Renal pelvis (tissue), 4 donors: Measurements from ENCODE around the gene NDUFS8. TPM values are rescaled to one million over a fixed set of nuclear protein-coding genes. Genes with fewer than 3 reads are reported as not detected.

Experiments used
- DNase-seq: peaks from one replicate; pipeline ENCODE4 v3.0.0-alpha.2; 2013
- polyA plus RNA-seq, 3 donors: library from polyadenylated mRNA; unstranded; fragments of 120-200 nt; gene quantifications; one replicate each; pipeline ENCODE4 v1.2.1, GENCODE V29; 2013; ENCODE audit not compliant: insufficient read length in 3 of 3

Gene NDUFS8
- polyA plus RNA-seq, 3 donors = 98.1 to 119 (median 119) TPM

DNA sequence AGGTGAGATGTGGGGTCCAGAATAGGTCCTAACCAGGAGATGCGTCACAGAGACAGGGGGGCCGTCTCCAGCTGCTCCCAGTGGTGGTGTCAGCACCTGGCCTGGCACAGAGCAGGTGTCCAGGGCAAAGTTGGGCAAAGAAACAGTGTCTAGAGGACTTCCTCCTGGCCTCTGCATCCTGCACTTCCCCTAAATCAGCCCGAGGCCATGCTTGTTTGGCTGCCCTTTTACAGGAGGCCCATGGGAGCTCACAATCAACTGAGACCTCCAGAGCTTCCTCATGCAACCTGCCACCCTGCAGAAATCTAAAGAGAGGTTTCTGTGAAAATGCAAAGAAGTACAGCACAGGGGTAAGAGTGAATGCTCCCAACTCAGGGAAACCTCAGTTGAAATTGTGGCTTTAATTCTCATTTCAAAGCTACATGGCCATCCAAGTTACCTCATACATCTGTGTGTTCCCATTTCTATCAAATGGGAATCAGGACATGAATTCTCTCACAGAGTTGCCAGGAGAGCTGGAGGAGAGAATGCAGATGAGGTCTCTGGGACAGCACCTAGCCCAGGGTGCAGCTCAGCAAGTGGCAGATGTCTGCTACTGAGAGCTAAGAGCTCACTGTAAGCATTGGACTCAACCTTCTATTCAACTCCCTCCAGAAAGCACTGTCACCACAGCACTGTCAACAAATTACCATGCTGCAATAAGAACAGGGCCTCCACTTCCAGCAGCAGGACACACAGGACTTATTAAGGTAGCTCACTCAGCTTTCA, 41.0 kb downstream of the NDUFS8 start:
- DNase-seq = no peak

DNA sequence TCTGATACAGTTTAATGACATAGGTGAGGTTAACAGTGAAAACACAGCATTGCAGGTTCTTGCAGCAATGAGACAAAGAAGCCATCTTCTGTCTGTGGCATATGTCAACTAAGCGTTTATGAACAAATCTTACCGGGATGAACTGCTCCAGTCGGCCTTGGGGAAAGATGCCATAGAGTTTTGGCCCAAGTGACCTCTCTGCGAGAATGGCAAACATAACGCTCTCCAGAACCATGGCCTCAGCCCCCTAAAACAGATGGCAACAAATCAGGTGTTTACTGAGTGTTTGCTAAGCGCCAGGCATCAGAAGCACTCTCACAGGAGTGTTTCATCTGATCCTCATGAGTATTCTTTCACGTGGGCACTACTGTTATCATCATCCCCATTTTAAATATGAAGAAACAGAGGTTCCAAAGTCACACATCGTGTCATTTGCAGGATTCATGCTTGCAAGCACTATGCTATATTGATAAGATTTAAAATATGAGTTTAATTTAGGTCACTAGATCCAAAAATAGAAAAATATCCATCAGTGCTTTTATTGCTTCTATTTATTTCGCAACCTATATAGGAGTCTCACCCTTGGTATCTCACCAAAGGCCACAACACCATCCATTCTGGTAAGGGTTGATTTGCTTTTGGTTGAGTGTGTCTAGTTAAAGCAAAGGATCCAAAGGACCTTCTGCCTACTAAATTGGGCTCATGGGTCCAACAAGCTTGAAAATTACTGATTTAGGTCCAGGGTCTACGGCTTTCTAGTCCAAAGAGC, 44.3 kb downstream of the NDUFS8 start:
- DNase-seq = no peak

DNA sequence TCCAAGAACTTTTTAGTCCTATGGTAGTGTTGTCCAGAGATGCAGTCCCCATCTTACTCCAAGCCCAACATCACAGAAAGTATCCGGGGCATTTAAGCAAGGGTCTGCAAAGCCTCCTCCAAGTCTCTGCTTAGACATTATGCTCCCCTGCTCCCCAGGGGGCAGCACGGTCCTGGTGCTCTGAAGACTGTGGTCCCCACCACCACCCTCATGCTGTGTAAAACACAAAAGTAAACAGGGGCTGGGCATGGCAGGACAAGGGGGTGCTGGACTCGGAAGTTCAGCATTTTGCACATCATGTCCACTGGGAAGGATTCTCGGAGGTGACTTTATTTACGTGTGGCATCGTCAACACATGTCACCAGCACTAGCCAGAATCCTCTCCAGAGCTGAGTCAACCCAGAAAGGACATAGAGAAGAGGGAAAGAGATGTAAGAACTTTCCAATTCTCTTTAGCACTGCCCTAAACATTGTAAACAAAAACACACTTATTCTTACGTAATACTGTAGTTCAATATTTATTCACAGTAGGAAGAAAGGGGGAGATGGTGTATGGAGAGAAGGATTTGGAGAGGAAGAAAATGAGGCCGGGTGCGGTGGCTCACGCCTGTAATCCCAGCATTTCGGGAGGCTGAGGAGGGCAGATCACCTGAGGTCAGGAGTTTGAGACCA, 46.0 kb downstream of the NDUFS8 start:
- DNase-seq = no peak

DNA sequence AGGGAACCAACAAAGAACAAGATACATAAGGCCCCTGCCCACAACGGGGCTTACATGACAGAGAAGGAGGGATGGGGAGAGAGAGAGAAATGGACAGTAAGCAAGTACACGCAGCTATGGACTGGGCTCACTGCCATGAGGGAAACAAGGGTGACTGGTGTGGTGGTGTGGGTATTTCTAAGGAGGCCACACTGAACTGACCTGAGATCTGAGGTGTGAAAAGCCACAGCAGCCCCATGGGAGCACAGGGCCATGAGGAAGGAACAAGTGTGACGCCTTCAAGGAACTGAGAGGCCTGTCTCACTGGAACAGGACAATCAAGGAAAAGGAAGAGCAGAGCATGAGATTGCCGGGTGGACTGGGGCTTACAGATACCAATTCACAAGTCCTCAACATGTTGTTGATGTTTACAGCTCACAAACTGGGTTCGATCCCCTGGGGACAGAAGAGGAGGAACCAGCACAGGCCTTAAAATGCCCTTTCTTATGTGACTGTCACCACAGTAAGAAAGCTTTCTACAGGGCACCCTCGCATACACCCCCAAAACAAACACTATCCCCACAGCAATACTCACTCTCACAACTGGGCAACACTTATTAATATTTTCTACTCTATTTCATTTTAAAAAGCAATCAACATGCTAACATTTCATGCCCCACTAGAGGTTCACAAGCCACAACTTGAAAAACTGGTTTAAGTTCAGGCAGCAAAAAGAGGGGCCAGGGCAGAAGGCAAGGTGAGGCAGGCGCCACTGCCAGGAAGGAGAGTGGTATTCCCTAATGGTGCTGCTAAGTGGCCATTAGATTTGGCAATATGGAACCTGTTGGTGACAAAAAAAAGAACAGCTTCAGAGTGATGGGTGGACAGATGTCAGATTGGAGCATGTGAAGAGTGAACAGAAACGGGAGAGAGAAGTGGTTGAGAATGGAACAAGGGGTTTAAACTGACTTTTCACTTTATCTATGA, 47.4 kb downstream of the NDUFS8 start:
- no peak for DNase-seq

DNA sequence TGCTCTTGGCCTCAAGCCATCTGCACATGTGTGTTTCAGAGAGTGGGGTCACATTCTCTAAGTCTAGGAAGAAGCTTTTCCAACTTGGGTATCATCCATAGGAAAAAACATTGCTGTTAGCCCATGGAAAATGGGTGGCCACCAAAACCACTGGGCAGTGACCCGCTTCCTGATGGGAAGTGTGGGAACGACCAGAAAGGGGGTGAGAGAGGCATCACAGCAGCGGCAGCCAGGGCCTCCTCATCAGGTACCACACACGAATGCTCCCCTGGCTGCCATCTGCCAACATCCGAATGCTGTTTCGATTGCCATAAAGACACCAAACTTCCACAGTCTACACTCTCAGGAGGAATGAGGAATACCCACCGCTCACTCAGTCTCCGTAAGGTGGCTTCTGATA, 50.4 kb downstream of the NDUFS8 start:
- DNase-seq = no peak

DNA sequence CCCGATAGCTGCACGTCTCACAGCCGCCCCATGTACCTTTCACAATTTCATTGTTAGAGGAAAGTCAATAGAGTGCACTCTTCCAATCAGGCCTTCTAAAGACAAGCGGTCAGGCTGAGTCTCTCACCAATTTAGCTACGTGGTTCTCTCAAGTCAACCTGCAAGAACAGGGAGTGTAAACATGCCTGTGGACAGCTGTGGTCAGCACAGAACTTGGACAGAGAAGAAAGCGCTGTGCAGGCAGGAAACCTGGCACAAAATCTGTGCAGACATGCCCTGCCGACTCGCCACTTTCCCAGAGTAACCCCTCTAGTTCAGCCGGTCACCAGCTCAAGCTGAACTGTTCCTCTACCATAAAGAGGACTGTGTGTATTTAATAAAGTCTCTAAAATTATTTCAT, 51.2 kb downstream of the NDUFS8 start:
- DNase-seq = no peak

DNA sequence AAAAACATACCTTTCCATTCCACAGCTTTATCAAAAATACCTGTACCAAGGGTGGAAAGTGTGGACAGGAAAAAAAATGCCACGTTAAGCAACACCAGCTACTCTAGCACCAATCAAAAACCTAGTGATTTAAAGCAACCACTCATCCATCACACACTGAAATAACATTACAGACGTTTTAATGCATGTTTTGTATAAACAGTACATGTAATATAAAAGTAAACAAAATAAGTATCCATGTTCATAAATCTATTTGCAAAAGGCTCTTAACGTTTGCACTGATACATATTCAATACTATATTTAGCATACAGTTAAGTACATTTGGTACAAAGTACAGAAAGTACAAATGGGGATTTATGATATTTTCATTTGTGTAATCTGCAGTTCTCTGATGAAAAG, 52.0 kb downstream of the NDUFS8 start:
- no peak for DNase-seq

DNA sequence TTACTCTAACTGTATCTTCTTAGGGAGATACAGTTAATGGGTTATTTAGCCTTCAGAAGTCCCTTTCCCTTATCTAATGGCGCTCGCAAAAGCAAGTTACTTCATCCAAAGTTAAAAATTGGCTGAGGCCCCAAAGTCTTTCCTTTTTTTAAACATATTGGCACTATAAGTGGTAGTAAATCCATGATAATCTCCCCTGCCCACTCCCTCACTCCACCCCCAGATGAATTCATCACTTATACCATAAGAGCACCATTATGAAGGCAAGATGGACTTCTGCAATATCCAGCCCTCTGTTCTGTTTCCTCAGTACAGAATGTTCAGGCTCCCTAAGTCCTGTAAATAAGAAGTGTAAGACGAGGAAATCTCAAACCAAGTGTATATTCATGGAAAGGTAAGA, 53.0 kb downstream of the NDUFS8 start:
- no peak for DNase-seq

Other genes starting within 250 kb of the NDUFS8 start
- 10 to 100 TPM; 11.1 to 13.1 (median 11.4) TPM for gene UNC93B1, start 26.6 kb upstream of the NDUFS8 start, polyA plus RNA-seq
- gene ALDH3B1, start 20.4 kb upstream of the NDUFS8 start, polyA plus RNA-seq = 1 to 10 TPM; 2.3 to 4.7 (median 3.6) TPM
- 10 to 100 TPM; 23.7 to 33.8 (median 26.6) TPM for gene TCIRG1, start 8.3 kb downstream of the NDUFS8 start, polyA plus RNA-seq
- gene CHKA, start 90.7 kb downstream of the NDUFS8 start, polyA plus RNA-seq = 10 to 100 TPM; 30.0 to 55.7 (median 49.8) TPM
- gene KMT5B, start 182.6 kb downstream of the NDUFS8 start, polyA plus RNA-seq = 10 to 100 TPM; 66.6 to 79.4 (median 73.7) TPM
- gene C11orf24, start 241.3 kb downstream of the NDUFS8 start, polyA plus RNA-seq = 10 to 100 TPM; 24.9 to 30.2 (median 26.7) TPM